ENCODE results near the gene CDKAL1. TPM values are rescaled to one million over a fixed set of nuclear protein-coding genes. Genes with fewer than 3 reads are reported as not detected.
A peak's percentile ranks its signal among the peaks of the same experiment; 100 is the strongest.

Gene CDKAL1
- total and polyA plus RNA-seq, 8 donors = 3.4 to 36.7 (median 10.4) TPM

DNA sequence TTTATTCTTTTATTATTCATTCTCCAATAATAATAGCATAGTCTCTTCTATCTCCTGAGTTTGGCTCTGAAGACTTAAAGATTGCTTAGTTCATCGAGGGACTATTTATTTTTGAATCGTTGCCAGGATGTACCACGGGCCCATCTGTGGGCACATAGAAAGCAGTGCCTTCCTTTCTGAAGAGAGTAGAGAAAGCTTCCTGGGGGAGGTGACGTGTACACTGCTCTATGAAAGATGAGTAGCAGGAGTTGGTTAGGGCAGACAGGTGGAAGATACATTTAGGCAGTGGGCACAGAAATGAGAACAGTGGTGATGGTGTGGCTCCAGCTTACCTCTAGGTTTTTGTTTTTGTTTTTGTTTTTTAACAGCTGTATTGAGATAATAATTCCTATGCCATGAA is 98.4 kb downstream of the CDKAL1 start:
- no peak overlapping the region for H3K4me3 ChIP-seq
- H3K27ac ChIP-seq = no peak overlapping the region
- H3K9me3 ChIP-seq = no peaks in the 10 kb centered on the region
- WGBS, 5 donors = 75 to 88% (median 85%) methylated on average over 4 of the region's 4 CpGs
- H3K4me1 ChIP-seq = peaks cover 0 to 11% (median 5%) of the 10 kb centered on the region in 4 donors
- H3K27me3 ChIP-seq = no peaks in the 10 kb centered on the region
- TF ChIP-seq EP300 (IDR thresholded peaks at IDR 0.05) = no peak
- DNase-seq = no peak
- intact Hi-C loops (cut with DNase I; ENCODE audit: low total_unique reads) = no loop called here
- no peaks in the 10 kb centered on the region for H3K36me3 ChIP-seq

DNA sequence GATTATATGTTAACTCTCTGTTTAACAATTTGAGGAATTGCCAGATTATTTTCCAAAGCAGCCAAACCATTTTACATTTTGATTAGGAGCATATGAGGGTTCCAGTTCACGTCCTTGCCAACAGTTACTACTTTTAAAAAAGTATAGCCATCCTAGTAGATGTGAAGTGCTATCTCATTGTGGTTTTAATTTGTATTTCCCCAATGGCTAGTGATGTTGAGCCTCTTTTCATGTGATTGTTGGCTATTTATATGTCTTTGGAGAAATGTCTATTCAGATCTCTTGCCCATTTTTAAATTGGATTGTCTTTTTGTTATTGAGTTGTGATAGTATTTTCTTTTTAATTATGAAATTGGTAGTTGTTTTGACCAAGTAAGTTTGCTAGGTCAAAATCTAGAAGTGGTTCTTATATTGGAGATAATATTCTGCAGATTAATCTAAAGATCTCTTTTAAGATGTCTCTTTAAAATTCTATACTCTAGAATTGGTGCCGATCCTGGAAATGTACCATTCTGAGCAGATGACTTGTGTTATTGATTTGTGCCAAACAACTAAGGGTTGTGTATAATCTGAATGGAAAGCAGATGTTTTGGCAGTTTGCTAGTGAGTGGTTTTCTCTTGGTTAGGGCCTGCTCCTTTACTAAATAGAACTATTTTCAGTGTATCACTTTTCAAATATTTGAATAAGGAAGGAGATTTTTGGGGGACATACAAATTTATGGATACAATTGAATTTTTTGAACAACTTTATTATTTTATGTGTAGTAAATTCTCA is 99.5 kb downstream of the CDKAL1 start:
- Histone ChIP-seq H3K4me1 (peaks cover 0 to 11% (median 5%) of the 10 kb centered on the region in 4 donors), H3K27ac (no peak overlapping the region), H3K4me3 (no peak overlapping the region), H3K27me3 (no peaks in the 10 kb centered on the region), H3K36me3 (no peaks in the 10 kb centered on the region), H3K9me3 (no peaks in the 10 kb centered on the region)
- TF ChIP-seq POLR2AphosphoS5 (IDR thresholded peaks at IDR 0.05) (no peak), POLR2A (IDR thresholded peaks at IDR 0.05) (no peak), EP300 (IDR thresholded peaks at IDR 0.05) (no peak)
- TF ChIP-seq, protein P1, sequence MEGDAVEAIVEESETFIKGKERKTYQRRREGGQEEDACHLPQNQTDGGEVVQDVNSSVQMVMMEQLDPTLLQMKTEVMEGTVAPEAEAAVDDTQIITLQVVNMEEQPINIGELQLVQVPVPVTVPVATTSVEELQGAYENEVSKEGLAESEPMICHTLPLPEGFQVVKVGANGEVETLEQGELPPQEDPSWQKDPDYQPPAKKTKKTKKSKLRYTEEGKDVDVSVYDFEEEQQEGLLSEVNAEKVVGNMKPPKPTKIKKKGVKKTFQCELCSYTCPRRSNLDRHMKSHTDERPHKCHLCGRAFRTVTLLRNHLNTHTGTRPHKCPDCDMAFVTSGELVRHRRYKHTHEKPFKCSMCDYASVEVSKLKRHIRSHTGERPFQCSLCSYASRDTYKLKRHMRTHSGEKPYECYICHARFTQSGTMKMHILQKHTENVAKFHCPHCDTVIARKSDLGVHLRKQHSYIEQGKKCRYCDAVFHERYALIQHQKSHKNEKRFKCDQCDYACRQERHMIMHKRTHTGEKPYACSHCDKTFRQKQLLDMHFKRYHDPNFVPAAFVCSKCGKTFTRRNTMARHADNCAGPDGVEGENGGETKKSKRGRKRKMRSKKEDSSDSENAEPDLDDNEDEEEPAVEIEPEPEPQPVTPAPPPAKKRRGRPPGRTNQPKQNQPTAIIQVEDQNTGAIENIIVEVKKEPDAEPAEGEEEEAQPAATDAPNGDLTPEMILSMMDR (IDR thresholded peaks at IDR 0.05) = no peak
- intact Hi-C loops (cut with DNase I; ENCODE audit: low total_unique reads) = no loop called here
- WGBS, 5 donors = 44 to 87% (median 61%) methylated on average over 2 of the region's 2 CpGs
- no peak for DNase-seq

DNA sequence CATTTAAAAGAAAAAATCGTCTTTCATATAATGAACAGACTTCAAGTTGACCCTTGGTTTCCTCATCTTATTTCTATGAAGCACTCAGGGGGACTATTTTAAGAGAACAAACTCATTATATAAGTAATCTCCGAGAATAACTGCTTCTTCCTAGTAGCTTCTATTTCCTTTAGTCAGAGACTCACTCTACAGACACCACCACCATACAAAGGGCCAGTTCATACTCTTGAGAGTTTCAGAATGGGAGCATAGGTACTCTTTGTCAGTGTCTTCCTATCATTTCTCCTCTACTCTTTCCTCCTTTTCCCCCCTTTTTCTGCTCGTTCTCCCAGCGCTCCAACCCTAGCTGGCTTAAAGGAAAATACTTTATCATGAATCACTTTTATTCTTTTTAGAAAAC is 104.9 kb downstream of the CDKAL1 start:
- WGBS, 5 donors = 70 to 95% (median 81%) methylated on average over 4 of the region's 4 CpGs
- no peak for DNase-seq

DNA sequence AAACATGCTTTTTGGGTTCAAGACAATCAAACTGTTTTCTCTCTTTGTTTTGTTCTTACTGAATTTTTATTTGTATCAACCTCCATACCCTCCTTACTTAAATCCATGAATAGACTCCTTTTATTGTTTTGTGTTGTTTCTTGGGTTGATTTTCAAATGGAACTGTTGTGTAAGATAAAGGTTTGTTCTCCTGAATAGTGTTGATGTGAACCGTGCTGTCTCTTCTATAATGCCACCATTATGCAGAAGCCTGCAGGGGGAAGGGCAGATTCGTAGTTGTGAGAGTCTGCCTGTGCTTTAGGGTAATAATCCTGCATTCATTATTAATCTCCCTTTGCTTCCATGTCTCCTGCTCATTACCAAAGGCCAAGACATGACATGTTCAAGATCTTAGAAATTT is 105.9 kb downstream of the CDKAL1 start:
- H3K27ac ChIP-seq = no peak overlapping the region
- H3K36me3 ChIP-seq = peaks cover 0 to 10% (median 2%) of the 10 kb centered on the region in 4 donors
- WGBS, 5 donors = 72 to 94% (median 91%) methylated on average over 2 of the region's 2 CpGs
- DNase-seq = no peak
- H3K9me3 ChIP-seq = no peaks in the 10 kb centered on the region
- TF ChIP-seq EP300 (IDR thresholded peaks at IDR 0.05) (no peak), POLR2AphosphoS5 (IDR thresholded peaks at IDR 0.05) (no peak), POLR2A (IDR thresholded peaks at IDR 0.05) (no peak)
- TF ChIP-seq, protein P1 (IDR thresholded peaks at IDR 0.05) = no peak
- no peaks in the 10 kb centered on the region for H3K27me3 ChIP-seq
- peaks cover 0 to 6% (median 3%) of the 10 kb centered on the region in 4 donors for H3K4me1 ChIP-seq
- intact Hi-C loops (cut with DNase I; ENCODE audit: low total_unique reads) = no loop called here
- no peak overlapping the region for H3K4me3 ChIP-seq

More for the DNA sequence above, 104.9 kb downstream of the CDKAL1 start:
- Histone ChIP-seq H3K9me3 (no peaks in the 10 kb centered on the region), H3K27ac (no peak overlapping the region), H3K4me1 (peaks cover 0 to 6% (median 3%) of the 10 kb centered on the region in 4 donors), H3K27me3 (no peaks in the 10 kb centered on the region), H3K36me3 (peaks cover 0 to 10% (median 2%) of the 10 kb centered on the region in 4 donors), H3K4me3 (no peak overlapping the region)
- intact Hi-C loops (cut with DNase I; ENCODE audit: low total_unique reads) = no loop called here
- TF ChIP-seq, protein P1 (IDR thresholded peaks at IDR 0.05) = no peak
- TF ChIP-seq EP300 (IDR thresholded peaks at IDR 0.05) = no peak
- TF ChIP-seq POLR2AphosphoS5 (IDR thresholded peaks at IDR 0.05) = no peak
- TF ChIP-seq POLR2A (IDR thresholded peaks at IDR 0.05) = no peak

DNA sequence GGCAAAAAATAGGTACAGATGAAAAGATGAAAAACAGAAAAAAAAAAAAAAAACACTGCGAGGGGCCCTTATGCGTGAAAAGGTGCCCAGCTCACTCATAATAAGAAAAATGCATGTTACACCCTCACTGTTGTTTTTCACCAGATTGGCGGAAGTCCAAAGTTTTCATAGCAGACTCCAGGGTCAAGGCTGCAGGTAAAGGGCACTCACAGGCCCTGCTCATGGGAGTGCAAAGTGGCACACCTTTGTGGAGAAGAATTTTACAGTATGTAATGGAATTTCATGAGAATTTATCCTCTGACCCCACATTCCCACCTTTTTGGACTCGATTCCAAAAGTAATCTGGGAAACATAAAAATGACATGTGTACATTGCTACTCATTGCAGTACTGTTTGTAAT is 108.2 kb downstream of the CDKAL1 start:
- Histone ChIP-seq H3K27ac (no peak overlapping the region), H3K36me3 (peaks cover 0 to 10% (median 2%) of the 10 kb centered on the region in 4 donors), H3K27me3 (no peaks in the 10 kb centered on the region), H3K4me3 (no peak overlapping the region), H3K9me3 (no peaks in the 10 kb centered on the region), H3K4me1 (peaks cover 0 to 6% (median 3%) of the 10 kb centered on the region in 4 donors)
- 44 to 76% (median 71%) methylated on average over 4 of the region's 4 CpGs for whole genome bisulfite sequencing, 5 donors
- TF ChIP-seq, protein P1 (IDR thresholded peaks at IDR 0.05) = no peak
- TF ChIP-seq POLR2AphosphoS5 (IDR thresholded peaks at IDR 0.05) (no peak), EP300 (IDR thresholded peaks at IDR 0.05) (no peak), POLR2A (IDR thresholded peaks at IDR 0.05) (no peak)
- peak in 1 of 2 donors; percentile 55 for DNase-seq
- intact Hi-C loops (cut with DNase I; ENCODE audit: low total_unique reads) = no loop called here
